NCI-H1417 treated with DMSO at 0.1 percent for 48 hours (cell line): ENCODE data around the gene SPACDR.

ENCODE experiments used
- DNase-seq: peaks from one replicate; lab custom pipeline; 2025; lab: John Stamatoyannopoulos, UW

Gene SPACDR

DNA sequence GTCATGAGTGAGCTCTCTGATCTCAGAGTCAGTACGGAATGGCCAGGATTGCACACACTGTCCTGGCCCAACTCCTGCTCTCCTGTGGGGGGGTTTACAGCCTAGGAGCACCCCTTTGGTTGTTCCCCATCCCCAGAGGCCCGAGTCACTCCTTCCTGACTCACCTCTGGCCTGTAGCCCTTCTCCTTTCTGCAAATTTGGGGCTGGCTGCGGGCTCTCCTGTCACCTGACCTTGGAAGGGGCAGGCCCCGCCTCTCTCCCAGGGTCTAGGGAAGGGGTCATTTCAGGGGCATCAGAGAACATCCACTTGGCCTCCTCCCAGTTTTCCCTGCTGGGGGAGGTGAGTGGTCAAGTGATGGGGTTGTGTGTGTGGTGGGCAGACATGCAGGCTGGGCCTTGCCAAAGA is 21.4 kb upstream of the SPACDR start:
- no peak for DNase-seq

DNA sequence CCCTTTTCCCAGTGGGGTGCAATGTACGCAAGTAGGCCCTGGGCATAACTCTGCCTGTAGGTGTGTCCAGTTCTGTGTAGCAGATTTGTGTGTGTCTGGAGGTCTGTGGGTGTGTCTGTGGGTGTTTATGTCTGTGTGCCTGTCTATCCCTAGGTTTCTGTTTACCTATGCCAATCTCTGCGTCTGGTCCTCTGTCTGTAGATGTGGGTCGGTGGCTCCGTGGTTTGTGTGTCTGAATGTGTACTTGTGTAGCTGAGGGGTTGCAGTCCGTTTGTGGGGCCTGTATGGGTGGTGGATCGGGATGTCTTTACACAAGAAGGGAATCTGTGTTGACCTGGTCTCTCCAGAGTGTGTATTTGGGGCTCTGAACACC is 20.6 kb upstream of the SPACDR start:
- DNase-seq: no peak

DNA sequence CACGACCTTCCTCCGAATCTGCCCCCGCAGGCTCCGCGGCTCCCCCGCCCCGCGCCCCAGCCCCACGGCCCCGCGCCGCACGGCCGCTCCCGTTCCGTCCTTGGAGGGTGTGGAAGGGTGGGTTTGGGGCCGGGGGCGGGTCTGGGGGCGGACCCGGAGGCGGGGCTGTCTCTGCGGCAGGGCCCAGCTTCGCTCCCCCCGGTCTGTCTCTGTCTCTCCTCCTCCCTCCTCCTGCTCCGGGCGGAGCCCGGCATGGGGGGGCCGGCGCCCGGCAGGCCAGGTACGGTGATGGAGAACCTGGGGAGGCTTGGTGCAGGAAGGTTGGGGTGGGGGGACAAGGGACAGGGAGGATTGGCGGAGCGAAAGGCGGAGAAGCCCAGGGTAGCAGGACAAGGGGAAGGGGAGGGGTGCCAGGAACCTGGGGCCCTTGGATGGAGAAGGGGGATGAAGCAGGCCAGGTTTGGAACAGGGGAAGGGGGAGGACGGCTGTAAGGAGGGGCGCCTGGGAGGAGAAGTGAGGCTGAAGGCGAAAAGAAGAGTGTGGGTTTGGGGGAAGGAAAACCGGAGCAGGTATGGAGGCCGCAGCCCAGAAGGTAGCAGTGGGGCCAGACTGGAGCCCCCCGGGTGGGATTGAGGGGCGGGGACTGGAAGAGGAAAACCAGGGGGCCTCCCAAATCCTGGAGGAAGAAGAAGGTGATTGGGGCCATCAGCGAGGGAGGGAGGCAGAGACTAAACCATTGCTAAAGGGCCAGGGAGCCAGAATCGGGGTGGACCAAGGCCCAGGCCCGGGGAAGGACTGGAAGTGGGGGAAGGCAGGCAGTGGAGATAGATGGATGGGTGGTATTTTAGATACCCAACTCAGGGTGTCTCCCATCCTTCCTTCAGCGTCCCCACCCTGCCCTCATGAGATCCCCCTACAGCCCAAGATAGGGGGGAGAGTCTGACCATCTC is 19.9 kb upstream of the SPACDR start, which contains the start of gene NYAP1:
NYAP1 (plus strand) TSS at position 206 of the 951 bp plus-strand sequence. CDS start 1,385 bp downstream, outside the sequence.
- DNase-seq: peak; percentile 8

DNA sequence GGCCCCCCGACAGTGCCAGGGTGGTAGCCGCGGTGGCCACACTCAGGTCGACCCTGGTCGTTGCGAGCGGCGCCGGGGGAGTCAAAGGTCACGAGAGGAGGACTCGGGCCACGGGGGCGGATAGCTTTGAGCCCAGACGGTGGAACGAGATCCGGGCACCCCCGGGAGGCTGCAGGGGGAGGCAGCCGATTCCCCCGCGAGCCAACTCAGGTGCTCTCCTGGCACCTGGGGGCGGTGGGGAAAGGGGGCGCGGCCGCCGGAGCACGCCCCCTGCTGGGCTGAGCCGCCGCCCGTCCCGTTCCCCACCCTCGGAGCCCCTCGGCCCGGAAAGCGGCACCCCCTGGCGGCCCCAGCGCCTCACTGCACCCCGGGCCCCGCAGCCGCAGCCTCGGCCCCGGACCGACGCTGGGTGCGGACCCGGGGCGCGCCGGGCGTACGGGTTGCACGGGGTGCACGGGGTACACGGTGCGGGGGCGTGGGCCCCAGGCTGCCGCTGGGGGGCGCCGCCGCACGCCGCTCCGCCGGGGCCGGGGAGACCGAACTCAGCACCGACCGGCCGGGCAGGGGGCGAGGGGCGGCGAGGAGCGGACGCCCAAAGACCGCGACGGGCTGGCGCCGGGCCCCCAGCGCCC is 19.1 kb upstream of the SPACDR start:
- DNase-seq: no peak

DNA sequence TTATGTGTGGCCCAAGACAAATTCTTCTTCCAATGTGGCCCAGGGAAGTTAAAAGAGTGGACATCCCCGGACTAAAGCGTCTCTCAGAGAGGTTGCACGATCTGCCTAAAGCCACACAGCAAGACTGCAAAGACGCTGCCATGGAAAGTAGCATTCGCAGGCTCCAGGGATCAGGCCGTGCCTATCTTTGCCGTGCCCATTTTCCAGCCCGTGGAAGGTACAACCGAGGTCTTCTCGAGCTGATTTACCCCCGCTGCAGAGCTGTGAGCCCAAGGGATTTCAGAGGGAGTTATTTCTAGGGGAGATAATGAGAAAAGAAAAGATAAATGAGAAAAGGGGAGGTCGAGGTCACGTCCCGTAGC is 18.6 kb upstream of the SPACDR start:
- DNase-seq: no peak

DNA sequence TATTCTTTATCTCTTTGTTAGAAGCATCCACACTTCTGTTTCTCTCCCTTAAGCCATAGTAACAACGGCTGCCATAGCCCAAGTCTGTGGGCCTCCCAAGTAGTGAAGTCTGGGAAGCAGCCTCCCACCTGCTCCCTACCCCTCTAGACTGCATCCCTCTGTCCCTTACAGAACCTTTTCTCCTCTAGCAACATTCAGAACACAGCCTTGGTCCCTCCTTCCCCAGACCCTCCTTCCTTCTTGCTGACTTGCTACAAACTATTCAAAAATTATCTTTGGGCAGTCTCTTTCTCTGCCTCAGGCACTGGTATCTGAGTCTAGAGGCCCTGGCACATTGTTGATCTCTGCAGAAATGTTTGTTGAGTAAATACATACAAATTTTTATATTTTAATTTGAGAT is 17.4 kb upstream of the SPACDR start:
- no peak for DNase-seq

DNA sequence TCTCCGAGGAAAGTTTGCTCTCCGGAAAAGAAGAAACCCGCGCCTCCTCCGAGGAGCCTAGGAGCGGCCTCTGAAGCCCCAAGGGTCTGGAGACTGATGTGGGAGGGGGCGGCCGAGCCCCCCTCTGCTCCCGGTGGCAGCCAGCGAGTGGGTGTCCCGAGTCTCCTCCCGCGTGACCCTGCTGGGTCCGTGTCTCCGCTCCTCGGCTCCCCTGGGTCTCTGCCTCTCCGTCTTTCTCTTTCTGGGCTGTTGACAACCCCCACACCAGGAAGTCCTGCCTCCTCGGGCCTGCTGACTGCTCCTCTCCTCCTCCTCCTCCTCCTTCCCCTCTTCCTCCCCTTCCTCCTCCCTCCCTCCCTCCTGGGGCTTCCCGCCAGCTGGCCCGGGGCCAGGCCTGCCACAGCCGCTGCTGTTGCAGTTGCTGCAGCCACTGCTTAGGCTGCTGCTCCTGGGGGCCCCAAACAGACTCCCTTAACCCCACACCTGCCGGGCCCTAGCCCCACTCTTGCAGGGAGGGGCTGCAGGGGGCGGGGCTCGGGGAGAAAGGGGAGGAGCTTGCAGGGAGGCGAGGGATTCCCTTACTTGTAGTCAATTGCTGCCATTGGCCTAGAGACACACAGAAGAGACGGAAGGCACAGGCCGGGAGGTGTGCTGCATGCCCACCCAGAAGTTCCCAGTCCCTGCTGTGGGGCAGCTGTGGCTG is 15.0 kb upstream of the SPACDR start, which contains the start of gene TSC22D4:
TSC22D4 (minus strand) TSS at position 257 of the 703 bp plus-strand sequence. CDS start 1,176 bp downstream, outside the sequence.
- peak; percentile 47 for DNase-seq

DNA sequence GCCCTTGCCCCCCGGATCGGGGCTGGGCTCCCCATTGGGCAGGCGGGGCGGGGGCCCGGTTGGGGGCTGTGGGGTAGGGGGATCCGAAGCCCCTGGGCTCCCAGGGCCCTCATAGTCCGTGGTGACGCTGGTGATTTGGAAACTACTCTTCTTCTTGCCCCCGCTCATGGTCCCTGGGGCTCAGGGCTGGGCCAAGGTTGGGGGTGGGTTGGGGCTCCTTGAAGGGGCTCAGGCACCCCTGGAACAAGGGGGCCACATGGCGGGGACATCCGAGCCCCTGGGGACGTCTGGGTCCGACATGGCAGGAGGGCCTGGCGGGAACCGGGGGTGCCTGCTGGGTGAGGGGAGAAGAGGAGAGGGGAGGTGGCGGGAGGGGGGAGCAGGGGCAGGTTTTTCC is 13.8 kb upstream of the SPACDR start:
- DNase-seq: no peak

DNA sequence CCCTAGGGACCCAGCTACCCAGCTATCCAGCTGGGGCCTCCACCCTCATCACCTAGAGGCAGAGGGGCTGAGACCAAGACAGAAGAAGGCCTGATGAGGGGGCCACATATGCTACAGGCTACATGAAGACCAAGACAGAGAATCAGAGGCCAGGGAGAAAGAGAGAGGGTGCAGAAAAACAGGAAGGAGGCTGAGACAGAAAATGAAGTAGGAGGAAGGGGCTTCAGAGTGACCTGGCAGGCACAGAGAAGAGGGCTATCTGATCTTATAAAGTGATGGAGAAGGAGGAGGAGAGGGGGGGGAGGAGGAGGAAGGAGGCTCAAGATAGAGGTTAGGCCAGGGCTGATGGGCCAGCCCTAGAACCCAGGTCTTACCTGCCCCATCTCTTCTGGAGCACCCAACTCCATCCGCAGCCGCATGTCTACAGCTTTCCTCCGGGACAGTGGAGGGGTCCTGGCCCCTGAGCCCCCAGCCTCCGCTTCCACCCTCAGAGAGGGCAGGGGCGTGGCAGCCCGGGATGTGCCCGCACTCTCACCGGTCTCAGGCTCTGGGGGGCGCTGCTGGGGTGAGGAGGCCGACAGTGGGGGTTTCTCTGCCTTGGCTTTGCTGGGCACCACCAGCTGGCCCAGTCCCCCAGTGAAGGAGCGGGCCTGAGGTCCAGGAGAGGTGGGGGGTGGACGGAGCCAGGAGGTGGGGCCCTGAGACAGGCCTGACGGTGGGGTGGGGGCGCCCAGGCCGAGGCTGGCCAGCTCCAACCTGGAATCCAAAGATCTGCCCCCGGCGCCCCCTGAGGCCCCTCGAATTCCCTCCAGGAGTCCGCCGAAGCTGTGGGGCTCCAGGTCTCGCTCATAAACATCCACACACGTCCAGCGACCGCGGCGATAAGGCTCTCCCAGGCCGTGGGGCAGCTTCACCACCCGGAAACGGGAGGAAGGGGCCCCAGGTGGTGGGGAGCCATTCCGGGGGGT is 13.1 kb upstream of the SPACDR start:
- no peak for DNase-seq

DNA sequence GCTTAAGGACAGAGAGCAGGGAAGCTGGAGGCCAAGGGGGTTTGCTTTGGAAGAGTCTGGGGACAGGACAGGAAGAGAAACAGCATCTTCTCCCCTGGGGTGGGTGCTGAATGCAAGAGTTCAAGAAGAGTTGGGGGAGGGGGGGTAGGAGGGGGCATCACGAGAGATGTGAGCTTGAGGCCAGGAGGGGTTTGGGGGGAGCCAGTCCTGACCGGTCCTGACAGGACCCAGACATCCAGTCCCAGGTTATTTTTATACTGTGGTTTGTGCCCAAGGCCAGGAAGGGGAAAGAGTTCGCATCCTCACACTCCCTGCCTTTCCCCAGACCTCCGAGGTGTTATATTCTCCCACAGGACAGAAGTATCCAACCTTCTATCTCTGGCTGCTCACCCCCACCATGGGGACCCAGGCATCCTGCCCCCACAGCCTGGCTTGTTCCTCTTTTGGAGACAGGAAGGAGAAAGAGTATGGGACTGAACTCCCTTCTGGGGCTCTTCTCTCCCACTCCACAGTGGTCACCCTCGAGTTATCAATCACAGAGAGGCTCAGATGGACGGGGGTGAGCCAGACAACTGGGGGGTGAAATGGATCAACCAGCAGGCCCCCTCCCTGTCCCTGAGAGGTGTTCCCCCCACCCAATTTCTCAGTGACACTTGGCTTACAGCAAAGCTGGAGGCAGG is 12.2 kb upstream of the SPACDR start:
- DNase-seq: no peak

DNA sequence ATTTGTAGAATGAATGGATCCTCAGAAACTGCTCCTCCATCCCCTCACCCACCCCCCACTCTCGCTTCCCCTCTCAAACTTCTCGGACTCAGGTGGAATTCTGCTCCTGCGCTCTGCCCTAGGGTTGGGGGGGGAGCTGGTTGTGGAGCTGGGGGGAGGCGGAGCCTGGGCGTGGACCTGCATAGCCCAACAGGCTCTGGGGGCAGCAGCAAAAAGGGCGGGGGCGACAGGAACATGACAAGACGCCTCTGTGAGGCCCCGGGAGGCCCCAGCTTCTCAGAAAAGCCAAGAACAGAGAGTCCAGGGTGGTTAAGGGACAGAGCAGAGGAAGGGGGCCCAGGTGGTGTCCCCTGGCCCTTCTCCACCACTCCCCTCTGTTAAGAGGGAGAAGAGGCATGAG is 11.5 kb upstream of the SPACDR start:
- no peak for DNase-seq

DNA sequence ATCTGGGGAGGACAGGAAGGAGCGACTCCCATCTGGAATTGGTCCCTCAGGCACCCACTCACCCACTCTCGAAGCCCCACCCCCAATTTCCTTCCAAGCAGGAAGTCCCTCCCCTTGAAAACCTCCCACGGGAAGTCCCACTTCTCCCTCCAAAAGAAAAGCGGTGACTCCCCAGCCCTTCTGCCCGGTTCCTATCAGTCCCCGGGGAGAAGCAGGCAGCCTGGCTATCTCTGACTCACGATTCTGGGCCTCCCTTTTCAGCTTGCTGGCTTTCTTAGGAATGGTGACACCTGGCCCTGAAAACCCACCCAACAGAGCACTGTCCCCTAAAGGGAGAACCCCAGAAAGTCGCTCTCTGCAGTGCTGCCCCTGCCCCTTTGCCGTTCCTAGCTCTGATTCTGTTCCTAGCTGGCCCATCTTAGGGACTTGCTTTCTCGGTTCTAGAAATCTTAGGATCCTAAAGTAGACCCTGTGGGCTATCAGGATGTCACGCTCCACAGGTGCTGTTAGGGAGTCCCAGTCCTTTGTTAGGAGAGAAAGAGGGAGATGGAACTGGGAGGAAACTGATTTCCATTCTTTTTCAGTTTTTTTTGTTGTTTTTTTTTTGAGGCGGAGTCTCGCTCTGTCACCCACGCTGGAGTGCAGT is 8.9 kb upstream of the SPACDR start:
- DNase-seq: no peak

DNA sequence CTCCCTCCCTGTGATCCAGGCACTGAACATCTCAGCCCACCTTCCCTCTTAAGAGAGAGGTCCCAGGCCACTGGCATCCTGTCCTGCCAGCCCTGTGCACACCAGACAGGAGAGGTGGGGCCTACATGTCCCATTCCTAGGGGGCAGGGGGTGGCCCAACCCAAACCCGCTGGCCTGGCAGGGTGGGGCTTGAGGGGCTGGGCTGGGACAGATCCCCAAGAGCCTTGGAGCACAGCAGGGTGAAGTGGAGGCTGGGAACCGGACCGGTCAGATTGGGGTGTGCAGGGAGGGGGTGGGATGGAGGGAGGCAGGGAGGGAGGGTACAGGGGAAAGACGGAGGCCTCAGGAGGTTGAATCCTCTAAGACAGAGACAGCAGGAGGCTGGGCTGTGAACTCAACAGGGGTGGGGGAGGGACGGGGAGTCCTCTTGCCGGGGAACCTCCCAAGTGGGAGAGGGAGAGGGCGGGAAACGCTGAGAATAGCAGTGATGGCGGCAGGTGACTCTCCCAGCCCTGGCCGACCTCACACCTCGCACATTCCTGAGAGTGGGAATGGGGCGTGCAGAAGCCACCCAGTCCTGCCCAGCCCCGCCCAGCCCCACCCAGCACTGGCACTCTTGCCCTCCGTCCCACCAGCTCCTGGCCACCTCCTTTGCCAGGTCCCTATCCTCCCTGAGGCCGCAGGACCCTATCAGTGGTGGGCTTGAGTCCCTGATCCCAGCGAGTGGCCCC is 8.2 kb upstream of the SPACDR start:
- DNase-seq: no peak

DNA sequence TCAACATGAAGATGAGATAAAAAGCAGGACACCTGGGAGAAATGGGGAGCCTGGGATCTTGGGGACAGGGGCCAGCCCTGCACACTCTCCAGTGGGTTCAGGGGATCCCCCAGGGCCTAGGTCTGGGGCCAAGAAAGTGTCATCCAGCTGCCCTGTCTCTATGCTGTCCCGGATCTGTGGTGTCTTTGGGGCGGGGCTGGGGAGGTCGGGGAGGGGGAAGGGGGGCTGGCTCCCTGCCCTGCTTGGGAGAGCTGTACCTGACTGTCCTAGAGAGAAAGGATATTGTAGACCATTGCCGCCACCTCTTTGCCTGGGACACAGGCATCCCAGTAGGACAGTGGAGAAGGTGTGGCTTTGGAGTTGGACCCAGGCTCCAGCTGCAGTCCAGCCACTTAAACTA is 7.0 kb upstream of the SPACDR start:
- no peak for DNase-seq

DNA sequence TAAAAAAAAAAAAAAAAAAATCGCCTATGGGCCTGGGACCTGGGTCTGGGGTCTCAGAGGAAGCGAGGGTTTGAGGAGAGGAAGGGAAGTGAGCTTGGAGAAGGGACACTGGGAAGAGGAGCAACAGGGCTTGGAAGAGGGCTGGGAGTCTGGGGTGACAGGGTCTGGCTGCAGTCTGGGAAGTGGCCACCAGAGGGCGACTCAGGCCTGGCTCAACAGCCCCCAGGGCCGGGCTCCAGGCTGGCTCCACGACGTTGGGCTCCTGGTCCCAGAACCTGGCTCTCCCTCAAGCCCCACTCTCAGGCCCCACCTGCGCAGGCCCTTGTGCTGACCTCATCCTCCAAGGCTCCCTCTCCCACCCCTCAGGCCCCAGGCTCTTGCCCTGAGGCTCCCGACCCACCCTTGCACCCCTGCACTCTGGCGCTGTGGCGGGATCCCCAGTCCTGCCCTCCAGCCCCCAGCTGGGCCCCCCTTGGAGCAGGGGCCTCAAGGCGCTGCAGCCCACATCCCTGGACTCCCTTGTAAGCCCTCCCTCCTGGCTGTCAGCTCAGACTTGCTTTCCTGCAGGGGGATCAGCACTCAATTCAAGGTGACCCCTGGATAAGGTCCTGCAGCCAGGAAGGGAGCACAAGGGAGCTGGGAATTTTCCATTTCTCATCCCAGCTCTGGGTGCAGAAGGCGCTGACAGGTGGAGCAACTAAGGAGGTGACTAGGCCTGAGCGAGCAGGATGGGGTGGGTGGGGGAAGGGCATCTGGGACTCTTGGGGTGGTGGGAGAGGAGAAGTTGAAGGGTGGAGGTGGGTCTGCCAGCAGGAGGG is 5.4 kb upstream of the SPACDR start:
- peak; percentile 20 for DNase-seq

DNA sequence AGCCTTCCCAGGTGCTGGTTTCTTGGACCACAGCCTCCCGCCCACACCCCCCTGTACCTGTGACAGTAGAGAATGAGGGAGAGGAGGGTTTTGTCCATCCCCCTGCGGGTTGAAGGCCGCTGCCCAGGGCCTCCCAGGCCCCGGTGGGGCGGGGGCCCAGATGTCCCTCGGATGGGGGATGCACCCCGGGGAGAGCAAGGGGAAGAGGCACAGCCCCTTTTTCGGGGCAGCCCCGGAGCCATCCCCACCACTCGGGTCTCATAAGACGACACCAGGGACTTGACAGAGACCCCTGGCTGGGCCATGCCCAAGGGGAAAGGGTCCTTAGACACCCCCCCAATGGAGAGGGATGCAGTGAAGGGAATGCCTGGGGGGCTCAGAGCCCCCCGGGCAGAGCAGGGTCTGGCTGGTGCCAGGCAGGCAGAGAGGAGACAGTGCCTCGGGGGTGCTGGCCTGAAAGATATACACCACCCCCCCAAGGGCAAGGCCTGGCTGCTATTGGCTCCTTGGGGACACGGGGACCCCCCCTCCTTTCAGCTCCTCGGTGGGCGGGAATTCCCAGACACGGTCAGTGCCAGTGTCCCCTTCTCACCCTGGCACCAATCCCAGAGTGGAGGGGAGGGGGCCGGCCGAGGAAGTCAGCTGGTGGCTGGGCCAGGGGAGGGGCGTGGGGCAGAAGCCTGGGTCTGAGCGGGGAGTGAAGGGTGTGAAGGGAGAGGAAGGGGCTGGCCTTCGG is 3.7 kb upstream of the SPACDR start:
- DNase-seq: no peak

DNA sequence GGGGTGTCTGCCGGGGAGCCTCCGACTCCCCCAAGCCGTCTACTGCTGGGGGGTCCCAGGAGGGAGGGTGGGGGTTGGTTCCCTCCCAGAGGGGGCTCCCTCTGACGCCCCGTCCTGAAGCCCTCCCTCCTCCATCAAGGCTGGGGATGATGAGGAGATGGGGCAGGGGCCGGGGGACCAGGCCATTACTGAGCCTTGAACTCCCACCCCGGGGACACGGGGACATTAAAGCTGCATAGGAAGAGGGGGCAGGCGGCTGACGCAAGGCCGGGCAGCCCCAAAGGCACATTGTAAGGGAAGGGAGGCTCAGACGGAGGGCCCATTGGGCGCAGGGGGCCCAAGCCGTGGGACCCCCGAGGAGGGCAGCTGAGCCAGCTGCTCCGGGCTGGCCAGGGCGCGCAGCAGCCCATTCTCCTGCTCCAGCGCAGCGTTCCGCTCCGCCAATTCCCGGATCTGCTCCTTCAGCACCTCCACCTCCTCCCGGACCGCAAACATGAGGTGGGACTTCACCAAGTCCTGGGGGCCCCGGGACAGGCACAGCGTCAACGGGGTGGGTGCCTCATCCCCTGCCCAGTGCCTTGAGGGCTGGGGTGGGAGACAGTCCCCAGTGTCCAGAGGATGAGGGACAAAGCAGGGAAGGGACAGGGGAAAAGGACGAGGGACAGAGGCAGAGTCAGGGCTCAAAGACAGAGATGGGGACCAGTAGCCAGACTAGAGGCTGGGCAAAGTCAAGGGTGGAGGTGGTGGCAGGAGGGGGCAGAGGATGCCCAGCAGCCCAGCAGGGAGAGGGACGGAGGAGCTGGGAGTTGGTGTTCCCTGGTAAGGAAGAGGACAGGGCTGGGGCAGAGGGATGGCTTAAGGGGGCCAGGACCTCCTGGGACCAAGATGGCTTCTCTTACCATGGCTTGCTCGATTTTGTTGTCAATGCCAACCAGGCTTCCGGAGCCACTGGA is 2.9 kb upstream of the SPACDR start:
- no peak for DNase-seq
